KMS-11 (cell line): ENCODE data around the gene APOBEC4.
"Not testable (repeated sequence)": the region's sequence is repeated elsewhere in the genome, so short reads cannot be mapped to it uniquely, and the experiment has no call there.

Experiments used
- H2AFZ ChIP-seq: fragments of 200-600 bp; sonication (generic); 2 replicates; pipeline ENCODE4 v1.6.1; 2016; ENCODE audit warnings: antibody characterized with exemption, mixed run types, low read depth
- H3K27ac ChIP-seq: fragments of 200-600 bp; sonication (generic); 2 replicates; pipeline ENCODE4 v1.6.1; 2016; ENCODE audit warnings: mild to moderate bottlenecking, mixed run types
- H3K27me3 ChIP-seq: fragments of 200-600 bp; sonication (generic); 2 replicates; pipeline ENCODE4 v1.6.1; 2017; ENCODE audit warnings: mild to moderate bottlenecking, low read depth, mixed run types, moderate library complexity; ENCODE audit not compliant: insufficient read depth
- H3K36me3 ChIP-seq: fragments of 200-600 bp; sonication (generic); 2 replicates; pipeline ENCODE4 v1.6.1; 2017; ENCODE audit warnings: mild to moderate bottlenecking, mixed run types; ENCODE audit not compliant: insufficient read depth
- H3K4me1 ChIP-seq: fragments of 200-600 bp; sonication (generic); 2 replicates; pipeline ENCODE4 v1.6.1; 2016; ENCODE audit warnings: mild to moderate bottlenecking, low read depth, mixed run types; ENCODE audit not compliant: poor library complexity, severe bottlenecking
- H3K4me2 ChIP-seq: fragments of 200-600 bp; sonication (generic); 2 replicates; pipeline ENCODE4 v1.7.0; 2016; ENCODE audit warnings: mild to moderate bottlenecking, mixed run types
- H3K4me3 ChIP-seq: fragments of 200-600 bp; sonication (generic); IDR thresholded peaks from 2 replicates; pipeline ENCODE4 v1.6.1; 2017; ENCODE audit warnings: low read depth, low read length, mixed read lengths; ENCODE audit not compliant: insufficient read depth
- H3K79me2 ChIP-seq: fragments of 200-600 bp; sonication (generic); 2 replicates; pipeline ENCODE4 v1.6.1; 2016; ENCODE audit warnings: low read depth, mixed run types; ENCODE audit not compliant: insufficient read depth
- H3K9ac ChIP-seq: fragments of 200-600 bp; sonication (generic); 2 replicates; pipeline ENCODE4 v1.6.1; 2016; ENCODE audit warnings: mild to moderate bottlenecking, mixed run types
- H4K20me1 ChIP-seq: fragments of 200-600 bp; sonication (generic); 2 replicates; pipeline ENCODE4 v1.6.1; 2016; ENCODE audit warnings: mild to moderate bottlenecking, mixed run types; ENCODE audit not compliant: insufficient read depth
- TF ChIP-seq, protein P1 (sequence below): fragments of 200-600 bp; sonication (generic); conservative IDR thresholded peaks from 2 replicates; pipeline ENCODE4 v1.6.1; 2017; ENCODE audit warnings: low read depth, mild to moderate bottlenecking, antibody characterized with exemption, low read length, moderate library complexity, mixed read lengths

Gene APOBEC4

GRCh38 chr1:183628537-183628936 lies 24.6 kb downstream of the APOBEC4 start:
- H3K4me2 ChIP-seq: no peak overlapping the region
- H2AFZ ChIP-seq: no peak overlapping the region
- H3K27me3 ChIP-seq: no peaks in the 10 kb centered on the region
- no peak overlapping the region for H3K9ac ChIP-seq
- H3K79me2 ChIP-seq: peaks cover 31% of the 10 kb centered on the region
- no peak overlapping the region for H3K27ac ChIP-seq
- H3K4me3 ChIP-seq: no peak overlapping the region
- peaks cover 49% of the 10 kb centered on the region for H3K4me1 ChIP-seq
- peaks cover 16% of the 10 kb centered on the region; the same call in 1 of the 2 replicates for H3K36me3 ChIP-seq
- H4K20me1 ChIP-seq: no peaks in the 10 kb centered on the region
- TF ChIP-seq, protein P1, sequence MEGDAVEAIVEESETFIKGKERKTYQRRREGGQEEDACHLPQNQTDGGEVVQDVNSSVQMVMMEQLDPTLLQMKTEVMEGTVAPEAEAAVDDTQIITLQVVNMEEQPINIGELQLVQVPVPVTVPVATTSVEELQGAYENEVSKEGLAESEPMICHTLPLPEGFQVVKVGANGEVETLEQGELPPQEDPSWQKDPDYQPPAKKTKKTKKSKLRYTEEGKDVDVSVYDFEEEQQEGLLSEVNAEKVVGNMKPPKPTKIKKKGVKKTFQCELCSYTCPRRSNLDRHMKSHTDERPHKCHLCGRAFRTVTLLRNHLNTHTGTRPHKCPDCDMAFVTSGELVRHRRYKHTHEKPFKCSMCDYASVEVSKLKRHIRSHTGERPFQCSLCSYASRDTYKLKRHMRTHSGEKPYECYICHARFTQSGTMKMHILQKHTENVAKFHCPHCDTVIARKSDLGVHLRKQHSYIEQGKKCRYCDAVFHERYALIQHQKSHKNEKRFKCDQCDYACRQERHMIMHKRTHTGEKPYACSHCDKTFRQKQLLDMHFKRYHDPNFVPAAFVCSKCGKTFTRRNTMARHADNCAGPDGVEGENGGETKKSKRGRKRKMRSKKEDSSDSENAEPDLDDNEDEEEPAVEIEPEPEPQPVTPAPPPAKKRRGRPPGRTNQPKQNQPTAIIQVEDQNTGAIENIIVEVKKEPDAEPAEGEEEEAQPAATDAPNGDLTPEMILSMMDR: no peak

DNA sequence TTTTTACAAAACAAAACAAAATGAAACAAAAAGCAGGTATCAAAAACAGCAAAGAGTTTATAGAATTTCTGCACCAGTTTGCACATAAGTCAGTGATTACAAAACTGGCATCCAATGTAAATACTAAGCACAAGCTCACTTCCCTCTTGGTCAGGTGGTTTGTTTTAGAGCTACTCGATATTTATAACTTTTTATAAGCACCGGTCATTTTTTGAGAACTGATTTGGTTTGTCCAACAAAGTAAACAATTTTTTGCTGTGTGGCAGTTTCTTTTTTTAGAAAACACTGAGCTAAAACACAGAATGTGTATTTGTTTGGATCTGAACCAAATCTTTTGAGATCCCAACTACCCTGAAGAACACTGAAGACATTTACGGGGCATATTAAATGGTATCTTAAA lies 26.9 kb downstream of the APOBEC4 start:
- not testable (repeated sequence) for H3K4me2 ChIP-seq, H3K4me3 ChIP-seq, H3K9ac ChIP-seq, H2AFZ ChIP-seq, H3K27ac ChIP-seq, H4K20me1 ChIP-seq, H3K27me3 ChIP-seq
- peaks cover 10% of the 10 kb centered on the region; the same call in 1 of the 2 replicates for H3K79me2 ChIP-seq
- H3K36me3 ChIP-seq: peaks cover 16% of the 10 kb centered on the region; the same call in 1 of the 2 replicates
- peaks cover 33% of the 10 kb centered on the region for H3K4me1 ChIP-seq

GRCh38 chr1:183622884-183623785 lies 30.0 kb downstream of the APOBEC4 start:
- Histone ChIP-seq H3K9ac (no peak overlapping the region), H3K27me3 (no peaks in the 10 kb centered on the region), H3K4me1 (peaks cover 29% of the 10 kb centered on the region), H4K20me1 (no peaks in the 10 kb centered on the region), H3K4me2 (no peak overlapping the region), H3K36me3 (no peaks in the 10 kb centered on the region), H3K79me2 (no peaks in the 10 kb centered on the region), H3K27ac (no peak overlapping the region), H3K4me3 (no peak overlapping the region), H2AFZ (no peak overlapping the region)
- TF ChIP-seq, protein P1: peak; percentile 87

- H3K4me1 ChIP-seq: peaks cover 22% of the 10 kb centered on the region
- no peaks in the 10 kb centered on the region for H4K20me1 ChIP-seq
- H3K36me3 ChIP-seq: no peaks in the 10 kb centered on the region
- no peaks in the 10 kb centered on the region for H3K79me2 ChIP-seq
- H3K27ac ChIP-seq: no peak overlapping the region
- no peak overlapping the region for H3K4me3 ChIP-seq
- TF ChIP-seq, protein P1: no peak
- no peaks in the 10 kb centered on the region for H3K27me3 ChIP-seq
- H2AFZ ChIP-seq: no peak overlapping the region
- H3K4me2 ChIP-seq: no peak overlapping the region
- H3K9ac ChIP-seq: no peak overlapping the region
These were observed 31.1 kb downstream of the APOBEC4 start for GRCh38 chr1:183622013-183622412.

DNA sequence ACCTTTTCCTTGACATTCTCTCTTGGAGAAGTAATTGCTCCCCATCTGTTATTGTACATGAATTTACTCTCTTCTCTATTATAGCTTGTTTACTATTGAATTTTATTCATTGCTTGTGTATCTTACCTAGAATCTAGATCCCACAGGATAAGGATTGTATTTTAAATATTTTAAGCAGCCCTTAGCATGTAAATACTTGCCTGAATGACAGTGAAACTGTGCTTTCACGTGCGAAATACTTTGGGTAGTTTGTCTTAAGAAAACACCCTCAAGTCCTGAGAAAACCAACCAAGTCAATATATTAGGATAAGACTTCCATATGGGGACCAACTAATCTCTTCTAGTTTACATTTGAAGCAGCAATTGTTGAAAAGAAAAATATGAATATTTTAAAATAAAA lies 32.8 kb downstream of the APOBEC4 start:
- Histone ChIP-seq H3K27me3 (no peaks in the 10 kb centered on the region), H3K36me3 (no peaks in the 10 kb centered on the region), H3K79me2 (no peaks in the 10 kb centered on the region), H3K4me2 (no peak overlapping the region), H3K4me3 (no peak overlapping the region), H2AFZ (no peak overlapping the region), H3K9ac (no peak overlapping the region), H3K27ac (no peak overlapping the region), H4K20me1 (no peaks in the 10 kb centered on the region), H3K4me1 (peaks cover 9% of the 10 kb centered on the region)
- TF ChIP-seq, protein P1: no peak
